ENCODE data around the gene KCNN2. TPM values are rescaled to one million over a fixed set of nuclear protein-coding genes. Genes with fewer than 3 reads are reported as not detected.

The KCNN2 gene
- total RNA-seq, 1 experiment from 2014 or later = 0.17 TPM

DNA sequence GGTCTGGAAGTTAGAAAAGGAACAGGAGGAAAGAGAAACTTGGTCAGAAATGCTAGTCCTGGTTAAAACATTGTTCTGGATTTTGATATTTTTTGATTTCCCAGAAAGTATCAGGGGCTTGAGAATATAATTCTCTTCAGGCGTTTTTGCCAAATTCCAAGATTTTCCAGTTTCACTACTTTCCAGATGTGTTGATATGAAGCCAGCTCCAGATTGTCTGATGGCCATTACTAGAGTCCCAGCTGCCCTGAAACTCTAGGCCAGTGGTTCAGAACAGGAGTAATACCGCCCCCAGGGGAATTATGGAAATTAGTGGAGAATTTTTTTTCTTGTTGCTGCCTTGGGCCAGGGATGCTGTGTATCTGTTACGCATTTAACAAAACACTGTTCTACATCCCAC is 88.6 kb downstream of the KCNN2 start:
- BruUV-seq (replicated peaks) = no TSS peak
- TF ChIP-seq, protein P1, sequence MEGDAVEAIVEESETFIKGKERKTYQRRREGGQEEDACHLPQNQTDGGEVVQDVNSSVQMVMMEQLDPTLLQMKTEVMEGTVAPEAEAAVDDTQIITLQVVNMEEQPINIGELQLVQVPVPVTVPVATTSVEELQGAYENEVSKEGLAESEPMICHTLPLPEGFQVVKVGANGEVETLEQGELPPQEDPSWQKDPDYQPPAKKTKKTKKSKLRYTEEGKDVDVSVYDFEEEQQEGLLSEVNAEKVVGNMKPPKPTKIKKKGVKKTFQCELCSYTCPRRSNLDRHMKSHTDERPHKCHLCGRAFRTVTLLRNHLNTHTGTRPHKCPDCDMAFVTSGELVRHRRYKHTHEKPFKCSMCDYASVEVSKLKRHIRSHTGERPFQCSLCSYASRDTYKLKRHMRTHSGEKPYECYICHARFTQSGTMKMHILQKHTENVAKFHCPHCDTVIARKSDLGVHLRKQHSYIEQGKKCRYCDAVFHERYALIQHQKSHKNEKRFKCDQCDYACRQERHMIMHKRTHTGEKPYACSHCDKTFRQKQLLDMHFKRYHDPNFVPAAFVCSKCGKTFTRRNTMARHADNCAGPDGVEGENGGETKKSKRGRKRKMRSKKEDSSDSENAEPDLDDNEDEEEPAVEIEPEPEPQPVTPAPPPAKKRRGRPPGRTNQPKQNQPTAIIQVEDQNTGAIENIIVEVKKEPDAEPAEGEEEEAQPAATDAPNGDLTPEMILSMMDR (conservative IDR thresholded peaks at IDR 0.05; ENCODE audit: low read depth, low read length) = no peak
- TF ChIP-seq EZH2 (IDR thresholded peaks at IDR 0.05; ENCODE audit: borderline replicate concordance, low read depth, low read length, poor library complexity, severe bottlenecking) = no peak
- DNase-seq (ENCODE audit: low spot score) = peak; percentile 21
- ChIA-PET POLR2A (ENCODE audit: low non-redundant PET) (no interaction called here), CTCF (interaction anchor here (2.0 to 2.2 kb wide), 2 partner anchors 768 to 838 kb away, joined by 8 to 13 read pairs; no protein-coding TSS in a partner anchor)
- H3K36me3 ChIP-seq (ENCODE audit: insufficient read depth, low read length, poor library complexity, severe bottlenecking) = no peaks in the 10 kb centered on the region
- peaks cover 14% of the 10 kb centered on the region for H3K27me3 ChIP-seq (replicated peaks; ENCODE audit: insufficient read depth, low read depth, low read length, poor library complexity)
- H3K4me3 ChIP-seq (ENCODE audit: low read depth, low read length, poor library complexity, severe bottlenecking) = no peak overlapping the region
- intact Hi-C loops (cut with micrococcal nuclease; ENCODE audit: unreplicated experiment) = loop anchor here (2.0 to 5.0 kb wide), 4 partner anchors 350 to 838 kb away; no protein-coding TSS in a partner anchor
- no peak overlapping the region for H3K27ac ChIP-seq (ENCODE audit: low read depth, low read length, poor library complexity, severe bottlenecking)
- no peaks in the 10 kb centered on the region for H3K4me1 ChIP-seq (ENCODE audit: insufficient read depth, low read length, poor library complexity, severe bottlenecking)
- no peaks in the 10 kb centered on the region for H3K9me3 ChIP-seq (ENCODE audit: low read depth, low read length, poor library complexity, severe bottlenecking)

DNA sequence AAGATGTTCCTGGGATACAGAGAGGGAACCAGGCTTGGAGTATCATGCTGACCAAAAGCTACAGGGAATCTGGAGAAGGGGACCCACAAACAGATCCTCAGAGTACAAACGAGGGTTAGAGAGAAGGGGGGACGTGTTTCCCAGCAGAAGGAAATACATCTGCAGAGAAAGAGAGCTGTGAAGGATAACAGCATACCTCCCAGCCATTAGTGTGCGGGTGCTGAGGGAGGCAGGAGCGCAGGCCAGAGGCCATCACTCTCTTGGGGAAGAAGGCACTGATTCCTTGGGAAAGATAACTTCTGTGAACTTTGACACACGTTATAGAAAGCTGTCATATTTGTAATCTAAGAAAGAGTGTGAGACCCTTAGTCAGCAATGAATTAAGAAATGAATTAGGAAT is 96.9 kb downstream of the KCNN2 start:
- no peaks in the 10 kb centered on the region for H3K4me1 ChIP-seq (ENCODE audit: insufficient read depth, low read length, poor library complexity, severe bottlenecking)
- no peak overlapping the region for H3K27ac ChIP-seq (ENCODE audit: low read depth, low read length, poor library complexity, severe bottlenecking)
- DNase-seq (ENCODE audit: low spot score) = no peak
- intact Hi-C loops (cut with micrococcal nuclease; ENCODE audit: unreplicated experiment) = no loop called here
- ChIA-PET POLR2A (ENCODE audit: low non-redundant PET) (no interaction called here), CTCF (no interaction called here)
- BruUV-seq (replicated peaks) = no TSS peak
- H3K4me3 ChIP-seq (ENCODE audit: low read depth, low read length, poor library complexity, severe bottlenecking) = no peak overlapping the region
- peaks cover 8% of the 10 kb centered on the region for H3K27me3 ChIP-seq (replicated peaks; ENCODE audit: insufficient read depth, low read depth, low read length, poor library complexity)
- no peaks in the 10 kb centered on the region for H3K9me3 ChIP-seq (ENCODE audit: low read depth, low read length, poor library complexity, severe bottlenecking)
- no peaks in the 10 kb centered on the region for H3K36me3 ChIP-seq (ENCODE audit: insufficient read depth, low read length, poor library complexity, severe bottlenecking)
- no peak for TF ChIP-seq EZH2 (IDR thresholded peaks at IDR 0.05; ENCODE audit: borderline replicate concordance, low read depth, low read length, poor library complexity, severe bottlenecking)
- TF ChIP-seq, protein P1 (conservative IDR thresholded peaks at IDR 0.05; ENCODE audit: low read depth, low read length) = no peak

DNA sequence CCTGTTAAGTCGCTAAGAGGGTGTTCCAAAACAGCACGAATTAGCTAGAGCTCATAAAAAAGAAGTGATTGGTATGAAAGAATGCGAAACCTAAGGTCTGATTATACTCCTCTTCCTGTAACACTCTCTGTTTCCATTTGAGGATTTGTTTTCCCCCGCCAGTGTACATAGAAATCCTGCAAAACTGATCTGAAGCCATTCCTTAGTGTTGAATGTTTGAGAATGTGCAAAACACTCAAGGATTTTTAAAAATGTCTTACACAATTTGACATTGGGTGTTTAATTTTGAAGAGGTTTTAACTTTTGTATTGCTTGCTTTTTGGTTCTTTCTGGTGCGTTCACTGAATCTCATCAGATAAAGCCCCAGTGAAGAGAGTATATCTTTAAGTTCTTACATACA is 105.3 kb downstream of the KCNN2 start:
- Histone ChIP-seq H3K27ac (ENCODE audit: low read depth, low read length, poor library complexity, severe bottlenecking) (no peak overlapping the region), H3K9me3 (ENCODE audit: low read depth, low read length, poor library complexity, severe bottlenecking) (no peaks in the 10 kb centered on the region), H3K4me3 (ENCODE audit: low read depth, low read length, poor library complexity, severe bottlenecking) (no peak overlapping the region), H3K4me1 (ENCODE audit: insufficient read depth, low read length, poor library complexity, severe bottlenecking) (no peaks in the 10 kb centered on the region), H3K27me3 (replicated peaks; ENCODE audit: insufficient read depth, low read depth, low read length, poor library complexity) (no peaks in the 10 kb centered on the region), H3K36me3 (ENCODE audit: insufficient read depth, low read length, poor library complexity, severe bottlenecking) (no peaks in the 10 kb centered on the region)
- no peak for DNase-seq (ENCODE audit: low spot score)
- POLR2A ChIA-PET (ENCODE audit: low non-redundant PET) = no interaction called here
- CTCF ChIA-PET = no interaction called here
- intact Hi-C loops (cut with micrococcal nuclease; ENCODE audit: unreplicated experiment) = no loop called here
- BruUV-seq (replicated peaks) = no TSS peak
- TF ChIP-seq, protein P1 (conservative IDR thresholded peaks at IDR 0.05; ENCODE audit: low read depth, low read length) = no peak
- no peak for TF ChIP-seq EZH2 (IDR thresholded peaks at IDR 0.05; ENCODE audit: borderline replicate concordance, low read depth, low read length, poor library complexity, severe bottlenecking)
